Progenitor cell of endocrine pancreas (in vitro differentiated cells): Measurements from ENCODE around the gene FTO. TPM values are rescaled to one million over a fixed set of nuclear protein-coding genes. Genes with fewer than 3 reads are reported as not detected.

ENCODE experiments used
- DNase-seq: peaks from one replicate; pipeline ENCODE4 v3.0.0; 2021; ENCODE audit warnings: low spot score; ENCODE audit not compliant: unreplicated experiment
- H3K27ac Mint-ChIP-seq: 2 replicates; pipeline ENCODE4 v1.8.0; 2021; ENCODE audit warnings: mild to moderate bottlenecking, moderate library complexity, mixed read lengths
- H3K27me3 Mint-ChIP-seq: 2 replicates; pipeline ENCODE4 v1.8.0; 2021; ENCODE audit warnings: mixed read lengths
- H3K36me3 Mint-ChIP-seq: 2 replicates; pipeline ENCODE4 v1.8.0; 2022; ENCODE audit warnings: mixed read lengths; ENCODE audit not compliant: insufficient read depth
- H3K4me1 Mint-ChIP-seq: 2 replicates; pipeline ENCODE4 v1.8.0; 2021; ENCODE audit warnings: low read depth, mixed read lengths
- H3K4me3 Mint-ChIP-seq: 2 replicates; pipeline ENCODE4 v1.8.0; 2021; ENCODE audit warnings: low read depth, mild to moderate bottlenecking, moderate library complexity, mixed read lengths
- H3K9me3 Mint-ChIP-seq: 2 replicates; pipeline ENCODE4 v1.8.0; 2021; ENCODE audit warnings: low read depth, mixed read lengths
- CTCF ChIP-seq: fragments of 200-600 bp; sonication (generic); IDR thresholded peaks from one replicate; pipeline ENCODE4 v1.5.0; 2021; ENCODE audit warnings: antibody characterized with exemption, mild to moderate bottlenecking; ENCODE audit not compliant: unreplicated experiment
- total RNA-seq: library from RNA; stranded (reverse); gene quantifications from 2 replicates; pipeline ENCODE4 v1.2.1, GENCODE V29; 2021

The FTO gene
- total RNA-seq, 1 donor from 2014 or later = 78.7 TPM

GRCh38 chr16:53757971-53758609 is 54.1 kb downstream of the FTO start:
- no peak overlapping the region for H3K4me3 Mint-ChIP-seq
- peaks cover 2% of the 10 kb centered on the region for H3K36me3 Mint-ChIP-seq
- no peaks in the 10 kb centered on the region for H3K27me3 Mint-ChIP-seq
- peak overlapping the region; percentile 85 for H3K27ac Mint-ChIP-seq
- no peak for DNase-seq
- TF ChIP-seq CTCF = no peak
- no peaks in the 10 kb centered on the region for H3K9me3 Mint-ChIP-seq
- peaks cover 56% of the 10 kb centered on the region for H3K4me1 Mint-ChIP-seq

GRCh38 chr16:53761962-53762703 is 58.2 kb downstream of the FTO start:
- Mint-ChIP-seq H3K27me3 (no peaks in the 10 kb centered on the region), H3K4me1 (peaks cover 46% of the 10 kb centered on the region), H3K4me3 (peak overlapping the region; percentile 15), H3K27ac (peak overlapping the region; percentile 3), H3K9me3 (no peaks in the 10 kb centered on the region), H3K36me3 (peaks cover 2% of the 10 kb centered on the region)
- TF ChIP-seq CTCF = no peak
- DNase-seq = no peak

- no peak for DNase-seq
- Mint-ChIP-seq H3K27ac (no peak overlapping the region), H3K27me3 (no peaks in the 10 kb centered on the region), H3K4me3 (no peak overlapping the region), H3K36me3 (no peaks in the 10 kb centered on the region), H3K9me3 (no peaks in the 10 kb centered on the region), H3K4me1 (peaks cover 35% of the 10 kb centered on the region)
- no peak for TF ChIP-seq CTCF
These were observed 62.5 kb downstream of the FTO start for GRCh38 chr16:53766304-53767016.

GRCh38 chr16:53768167-53768566 is 64.2 kb downstream of the FTO start:
- Mint-ChIP-seq H3K4me3 (no peak overlapping the region), H3K27me3 (no peaks in the 10 kb centered on the region), H3K27ac (no peak overlapping the region), H3K36me3 (no peaks in the 10 kb centered on the region), H3K9me3 (no peaks in the 10 kb centered on the region), H3K4me1 (peaks cover 19% of the 10 kb centered on the region)
- TF ChIP-seq CTCF = no peak
- no peak for DNase-seq

DNA sequence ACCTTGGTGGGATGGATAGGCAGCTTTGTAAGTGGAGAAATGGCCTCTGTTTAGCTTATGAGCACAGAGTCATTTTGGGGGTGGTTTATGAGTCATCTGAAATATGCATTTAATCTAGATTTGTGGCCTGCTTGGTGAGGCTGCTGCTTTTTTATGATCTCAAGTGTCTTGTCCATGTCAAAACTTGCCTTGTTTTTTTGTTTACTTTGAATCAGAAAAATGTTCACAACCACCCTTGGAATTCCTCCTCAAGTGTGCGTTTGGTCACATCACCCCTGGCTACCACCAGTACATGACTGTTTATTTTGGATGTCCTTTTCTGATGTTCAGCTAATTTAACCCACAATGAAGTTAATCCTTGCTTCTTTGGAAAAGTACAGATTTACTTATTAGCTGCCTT is 64.6 kb downstream of the FTO start:
- Mint-ChIP-seq H3K36me3 (no peaks in the 10 kb centered on the region), H3K27ac (no peak overlapping the region)

More for the DNA sequence above, 64.6 kb downstream of the FTO start:
- Mint-ChIP-seq H3K4me1 (peaks cover 15% of the 10 kb centered on the region), H3K4me3 (no peak overlapping the region), H3K9me3 (no peaks in the 10 kb centered on the region), H3K27me3 (no peaks in the 10 kb centered on the region)
- no peak for TF ChIP-seq CTCF
- DNase-seq = no peak
